ENCODE results near the gene SLC9A3. TPM values are rescaled to one million over a fixed set of nuclear protein-coding genes. Genes with fewer than 3 reads are reported as not detected.

SLC9A3 gene
- total and polyA plus RNA-seq, 2 of the 13 experiments (the other 11 are each of a cell fraction or from before 2014, with no cell fraction given) = 1.5 to 1.8 TPM

DNA sequence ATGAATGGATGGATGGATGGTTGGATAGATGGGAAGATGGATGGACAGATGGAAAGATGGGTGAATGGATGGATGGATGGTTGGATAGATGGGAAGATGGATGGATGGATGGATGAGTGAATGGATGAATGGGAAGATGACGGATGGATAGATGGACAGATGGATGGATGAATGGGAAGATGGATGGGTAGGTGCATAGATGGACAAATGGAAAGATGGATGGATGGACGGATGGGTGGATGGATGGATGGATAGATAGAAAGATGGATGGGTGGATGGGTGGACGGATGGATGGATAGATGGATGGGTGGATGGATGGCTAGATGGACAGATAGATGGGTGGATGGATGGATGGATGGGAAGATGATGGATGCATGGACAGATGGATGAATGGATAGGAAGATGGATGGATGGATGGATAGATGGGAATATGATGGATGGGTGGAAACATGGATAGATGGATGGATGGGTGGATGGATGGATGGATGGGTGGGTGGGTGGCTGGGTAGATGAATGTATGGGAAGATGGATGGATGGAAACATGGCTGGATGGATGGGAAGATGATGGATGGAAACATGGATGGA is 97.8 kb downstream of the SLC9A3 start:
- TF ChIP-seq, protein P1, sequence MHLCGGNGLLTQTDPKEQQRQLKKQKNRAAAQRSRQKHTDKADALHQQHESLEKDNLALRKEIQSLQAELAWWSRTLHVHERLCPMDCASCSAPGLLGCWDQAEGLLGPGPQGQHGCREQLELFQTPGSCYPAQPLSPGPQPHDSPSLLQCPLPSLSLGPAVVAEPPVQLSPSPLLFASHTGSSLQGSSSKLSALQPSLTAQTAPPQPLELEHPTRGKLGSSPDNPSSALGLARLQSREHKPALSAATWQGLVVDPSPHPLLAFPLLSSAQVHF (CRISPR knock-in tag; IDR thresholded peaks at IDR 0.05) = no peak
- TF ChIP-seq ETV5 (CRISPR knock-in tag; IDR thresholded peaks at IDR 0.05; ENCODE audit: borderline replicate concordance) (no peak), TGIF2 (CRISPR knock-in tag; IDR thresholded peaks at IDR 0.05) (no peak), ZSCAN20 (CRISPR knock-in tag; IDR thresholded peaks at IDR 0.05; ENCODE audit: borderline replicate concordance) (no peak)

DNA sequence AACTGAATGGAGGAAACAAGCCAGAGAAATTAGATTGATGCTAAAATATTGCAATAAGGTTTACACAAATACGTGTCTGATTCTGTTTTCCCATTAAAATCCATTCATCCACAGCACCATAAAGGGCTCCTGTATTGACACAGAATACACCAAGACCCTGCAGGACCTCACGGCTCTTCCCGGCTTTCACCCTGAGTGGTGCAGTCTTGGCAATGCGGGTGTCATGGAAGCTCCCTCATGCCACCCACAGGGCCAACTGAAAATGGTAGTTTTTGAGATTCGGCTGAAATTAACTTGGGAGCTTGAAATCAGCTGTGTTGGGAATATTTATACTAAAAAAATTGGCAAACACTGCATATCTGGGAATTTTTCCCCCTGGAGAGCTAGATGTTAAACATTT is 98.5 kb downstream of the SLC9A3 start:
- H3K9ac ChIP-seq (ENCODE audit: insufficient read depth, low read depth, low read length) = no peak overlapping the region
- H3K27ac ChIP-seq (ENCODE audit: extremely low read length, insufficient read depth, low read length) = no peak overlapping the region
- H3K9me3 ChIP-seq (ENCODE audit: low read length) = no peaks in the 10 kb centered on the region
- no peaks in the 10 kb centered on the region for H3K27me3 ChIP-seq (ENCODE audit: control insufficient read depth in 1 of 2, insufficient read depth in 2 of 2, low read length in 2 of 2)
- H3K4me1 ChIP-seq (ENCODE audit: insufficient read depth, low read length) = peaks cover 4% of the 10 kb centered on the region
- ATAC-seq = no peak
- no peaks in the 10 kb centered on the region for H3K36me3 ChIP-seq (replicated peaks in 1 of 2; ENCODE audit: control insufficient read depth in 1 of 2, insufficient read depth in 2 of 2, low read length in 2 of 2)
- ChIA-PET POLR2A (no interaction called here), CTCF (ENCODE audit: low intra/inter-chr PET ratio, low total read pairs) (no interaction called here)
- in situ Hi-C loops (cut with HindIII; ENCODE audit: extremely low pct_ligation_motif_present, low pct_unique_long_range_greater_than_20kb) (no loop called here), intact Hi-C loops (cut with micrococcal nuclease; ENCODE audit: unreplicated experiment) (no loop called here)
- H3K4me2 ChIP-seq (ENCODE audit: low read depth, low read length) = no peak overlapping the region
- H4K20me1 ChIP-seq (ENCODE audit: insufficient read depth, low read length) = no peaks in the 10 kb centered on the region
- DNase-seq (ENCODE audit: low spot score) = no peak
- no peak overlapping the region for H3K4me3 ChIP-seq (replicated peaks in 1 of 3; ENCODE audit: insufficient read depth in 1 of 3, low read depth in 2 of 3, low read length in 3 of 3)
- no peak overlapping the region for H2AFZ ChIP-seq (ENCODE audit: low read length)
- BruUV-seq (replicated peaks) = no TSS peak
- no peak for TF ChIP-seq PHF21A (CRISPR knock-in tag; IDR thresholded peaks at IDR 0.05)
- TF ChIP-seq, protein P2, sequence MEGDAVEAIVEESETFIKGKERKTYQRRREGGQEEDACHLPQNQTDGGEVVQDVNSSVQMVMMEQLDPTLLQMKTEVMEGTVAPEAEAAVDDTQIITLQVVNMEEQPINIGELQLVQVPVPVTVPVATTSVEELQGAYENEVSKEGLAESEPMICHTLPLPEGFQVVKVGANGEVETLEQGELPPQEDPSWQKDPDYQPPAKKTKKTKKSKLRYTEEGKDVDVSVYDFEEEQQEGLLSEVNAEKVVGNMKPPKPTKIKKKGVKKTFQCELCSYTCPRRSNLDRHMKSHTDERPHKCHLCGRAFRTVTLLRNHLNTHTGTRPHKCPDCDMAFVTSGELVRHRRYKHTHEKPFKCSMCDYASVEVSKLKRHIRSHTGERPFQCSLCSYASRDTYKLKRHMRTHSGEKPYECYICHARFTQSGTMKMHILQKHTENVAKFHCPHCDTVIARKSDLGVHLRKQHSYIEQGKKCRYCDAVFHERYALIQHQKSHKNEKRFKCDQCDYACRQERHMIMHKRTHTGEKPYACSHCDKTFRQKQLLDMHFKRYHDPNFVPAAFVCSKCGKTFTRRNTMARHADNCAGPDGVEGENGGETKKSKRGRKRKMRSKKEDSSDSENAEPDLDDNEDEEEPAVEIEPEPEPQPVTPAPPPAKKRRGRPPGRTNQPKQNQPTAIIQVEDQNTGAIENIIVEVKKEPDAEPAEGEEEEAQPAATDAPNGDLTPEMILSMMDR (CRISPR knock-in tag; IDR thresholded peaks at IDR 0.05) = 0 out of 2 replicates have a peak, but pooled peaks have one; percentile 22
- no peak for FAIRE-seq
- no peaks in the 10 kb centered on the region for H3K79me2 ChIP-seq (ENCODE audit: insufficient read depth, low read length)
- 57% methylated on average over 5 of the region's 5 CpGs for WGBS (ENCODE audit: low lambda C conversion rate)

More for the DNA sequence above, 97.8 kb downstream of the SLC9A3 start:
- Histone ChIP-seq H3K4me3 (replicated peaks in 1 of 3; ENCODE audit: insufficient read depth in 1 of 3, low read depth in 2 of 3, low read length in 3 of 3) (no peak overlapping the region), H3K9ac (ENCODE audit: insufficient read depth, low read depth, low read length) (no peak overlapping the region), H3K4me1 (ENCODE audit: insufficient read depth, low read length) (peaks cover 10% of the 10 kb centered on the region), H3K4me2 (ENCODE audit: low read depth, low read length) (no peak overlapping the region), H3K79me2 (ENCODE audit: insufficient read depth, low read length) (no peaks in the 10 kb centered on the region), H3K27me3 (ENCODE audit: control insufficient read depth in 1 of 2, insufficient read depth in 2 of 2, low read length in 2 of 2) (no peaks in the 10 kb centered on the region), H3K9me3 (ENCODE audit: low read length) (no peaks in the 10 kb centered on the region), H3K36me3 (replicated peaks in 1 of 2; ENCODE audit: control insufficient read depth in 1 of 2, insufficient read depth in 2 of 2, low read length in 2 of 2) (no peaks in the 10 kb centered on the region), H3K27ac (ENCODE audit: extremely low read length, insufficient read depth, low read length) (no peak overlapping the region), H4K20me1 (ENCODE audit: insufficient read depth, low read length) (no peaks in the 10 kb centered on the region), H2AFZ (ENCODE audit: low read length) (no peak overlapping the region)
- intact Hi-C loops (cut with micrococcal nuclease; ENCODE audit: unreplicated experiment) (no loop called here), in situ Hi-C loops (cut with HindIII; ENCODE audit: extremely low pct_ligation_motif_present, low pct_unique_long_range_greater_than_20kb) (no loop called here)
- ChIA-PET CTCF (ENCODE audit: low intra/inter-chr PET ratio, low total read pairs) (no interaction called here), POLR2A (no interaction called here)
- FAIRE-seq (no peak), DNase-seq (ENCODE audit: low spot score) (no peak), ATAC-seq (no peak)
- 56% methylated on average over 3 of the region's 3 CpGs for WGBS (ENCODE audit: low lambda C conversion rate)
- no TSS peak for BruUV-seq (replicated peaks)

Measured in HepG2 (cell line).